Activated CD8-positive, alpha-beta T cell treated with anti-CD3 and anti-CD28 coated beads, Interleukin-2, amount 10 ng/mL, durations not matched to agents 7 days and 5 days (primary cell): ENCODE measurements around the gene LMF1. TPM values are rescaled to one million over a fixed set of nuclear protein-coding genes. Genes with fewer than 3 reads are reported as not detected.

Experiments used
- ATAC-seq: fragments of 150-1000 bp; cut with Tn5 transposase; one replicate; pipeline ENCODE4 v1.10.0; 2021; ENCODE audit warnings: moderate library complexity
- CTCF ChIA-PET: fragments of 350-600 bp; sonication (Branson Sonifier 250); formaldehyde crosslinking; loops from one replicate; lab custom pipeline; 2021; ENCODE audit warnings: antibody characterized with exemption; lab: Charles Lee
- POLR2A ChIA-PET: fragments of 350-600 bp; sonication (Branson Sonifier 250); formaldehyde crosslinking; loops from one replicate; lab custom pipeline; 2021; ENCODE audit warnings: antibody characterized with exemption; lab: Charles Lee
- DNase-seq: peaks from one replicate; pipeline ENCODE4 v3.0.0-alpha.2; 2020
- H3K27ac Mint-ChIP-seq: one replicate; pipeline ENCODE4 v1.8.0; 2021; ENCODE audit warnings: mild to moderate bottlenecking, mixed read lengths
- H3K27me3 Mint-ChIP-seq: one replicate; pipeline ENCODE4 v1.8.0; 2021; ENCODE audit warnings: low read depth, mixed read lengths
- H3K36me3 Mint-ChIP-seq: one replicate; pipeline ENCODE4 v1.8.0; 2021; ENCODE audit warnings: low read depth, mixed read lengths
- H3K4me1 Mint-ChIP-seq: one replicate; pipeline ENCODE4 v1.8.0; 2021; ENCODE audit warnings: low read depth, mixed read lengths
- H3K4me3 Mint-ChIP-seq: one replicate; pipeline ENCODE4 v1.8.0; 2021; ENCODE audit warnings: mild to moderate bottlenecking, mixed read lengths
- H3K9me3 Mint-ChIP-seq: one replicate; pipeline ENCODE4 v1.8.0; 2022; ENCODE audit warnings: mixed read lengths; ENCODE audit not compliant: insufficient read depth
- total RNA-seq, 2 experiments: library from RNA; stranded (reverse); gene quantifications; one replicate each; pipeline ENCODE4 v1.2.3, GENCODE V29; 2021

The LMF1 gene
- total RNA-seq, 2 experiments from 2014 or later, result 14.3 to 17.4 TPM

GRCh38 chr16:908526-909155 lies 62.1 kb downstream of the LMF1 start:
- DNase-seq, result no peak
- peaks cover 12% of the 10 kb centered on the region for H3K9me3 Mint-ChIP-seq
- no peak overlapping the region for H3K27ac Mint-ChIP-seq
- H3K27me3 Mint-ChIP-seq, result no peaks in the 10 kb centered on the region
- ATAC-seq, result no peak
- no peaks in the 10 kb centered on the region for H3K4me1 Mint-ChIP-seq
- H3K4me3 Mint-ChIP-seq, result no peak overlapping the region
- CTCF ChIA-PET, result no interaction called here
- H3K36me3 Mint-ChIP-seq, result peaks cover 6% of the 10 kb centered on the region
- POLR2A ChIA-PET, result no interaction called here

- Mint-ChIP-seq H3K36me3 (peaks cover 6% of the 10 kb centered on the region), H3K27ac (no peak overlapping the region), H3K4me1 (no peaks in the 10 kb centered on the region), H3K27me3 (no peaks in the 10 kb centered on the region), H3K9me3 (peaks cover 12% of the 10 kb centered on the region), H3K4me3 (no peak overlapping the region)
- ChIA-PET CTCF (no interaction called here), POLR2A (no interaction called here)
- ATAC-seq (no peak), DNase-seq (no peak)
These were observed 62.9 kb downstream of the LMF1 start for GRCh38 chr16:907842-908241.

GRCh38 chr16:907361-907760 lies 63.4 kb downstream of the LMF1 start:
- Mint-ChIP-seq H3K4me1 (no peaks in the 10 kb centered on the region), H3K27me3 (no peaks in the 10 kb centered on the region), H3K4me3 (no peak overlapping the region), H3K9me3 (peaks cover 12% of the 10 kb centered on the region), H3K27ac (no peak overlapping the region), H3K36me3 (peaks cover 6% of the 10 kb centered on the region)
- no peak for DNase-seq
- POLR2A ChIA-PET, result no interaction called here
- no peak for ATAC-seq
- CTCF ChIA-PET, result no interaction called here

GRCh38 chr16:906296-906695 lies 64.5 kb downstream of the LMF1 start:
- Mint-ChIP-seq H3K27me3 (no peaks in the 10 kb centered on the region), H3K36me3 (peaks cover 6% of the 10 kb centered on the region), H3K27ac (no peak overlapping the region), H3K9me3 (peaks cover 12% of the 10 kb centered on the region), H3K4me3 (no peak overlapping the region), H3K4me1 (no peaks in the 10 kb centered on the region)
- DNase-seq, result no peak
- POLR2A ChIA-PET, result no interaction called here
- ATAC-seq, result no peak
- CTCF ChIA-PET, result interaction anchor here (0.6 kb wide), 1 partner anchor 22 kb away, joined by 3 read pairs; no protein-coding TSS in a partner anchor

- no peak overlapping the region for H3K4me3 Mint-ChIP-seq
- H3K27ac Mint-ChIP-seq, result no peak overlapping the region
- CTCF ChIA-PET, result no interaction called here
- POLR2A ChIA-PET, result no interaction called here
- H3K36me3 Mint-ChIP-seq, result peaks cover 6% of the 10 kb centered on the region
- no peaks in the 10 kb centered on the region for H3K4me1 Mint-ChIP-seq
- peaks cover 12% of the 10 kb centered on the region for H3K9me3 Mint-ChIP-seq
- ATAC-seq (no peak), DNase-seq (no peak)
- no peaks in the 10 kb centered on the region for H3K27me3 Mint-ChIP-seq
These were observed 68.8 kb downstream of the LMF1 start for GRCh38 chr16:901715-902601.

GRCh38 chr16:901149-901548 lies 69.6 kb downstream of the LMF1 start:
- no peak for ATAC-seq
- no peaks in the 10 kb centered on the region for H3K4me1 Mint-ChIP-seq
- peaks cover 4% of the 10 kb centered on the region for H3K36me3 Mint-ChIP-seq
- no peak for DNase-seq
- ChIA-PET POLR2A (no interaction called here), CTCF (no interaction called here)
- peaks cover 8% of the 10 kb centered on the region for H3K9me3 Mint-ChIP-seq
- H3K27ac Mint-ChIP-seq, result no peak overlapping the region
- H3K4me3 Mint-ChIP-seq, result no peak overlapping the region
- no peaks in the 10 kb centered on the region for H3K27me3 Mint-ChIP-seq

GRCh38 chr16:900211-900610 lies 70.6 kb downstream of the LMF1 start:
- Mint-ChIP-seq H3K9me3 (peaks cover 2% of the 10 kb centered on the region), H3K4me1 (no peaks in the 10 kb centered on the region), H3K27me3 (no peaks in the 10 kb centered on the region), H3K4me3 (no peak overlapping the region), H3K27ac (no peak overlapping the region), H3K36me3 (peaks cover 3% of the 10 kb centered on the region)
- POLR2A ChIA-PET, result no interaction called here
- DNase-seq (no peak), ATAC-seq (no peak)
- CTCF ChIA-PET, result no interaction called here

GRCh38 chr16:899683-900060 lies 71.1 kb downstream of the LMF1 start:
- H3K36me3 Mint-ChIP-seq, result no peaks in the 10 kb centered on the region
- ChIA-PET CTCF (no interaction called here), POLR2A (no interaction called here)
- no peak overlapping the region for H3K4me3 Mint-ChIP-seq
- no peaks in the 10 kb centered on the region for H3K9me3 Mint-ChIP-seq
- no peak overlapping the region for H3K27ac Mint-ChIP-seq
- DNase-seq, result no peak
- no peaks in the 10 kb centered on the region for H3K4me1 Mint-ChIP-seq
- no peaks in the 10 kb centered on the region for H3K27me3 Mint-ChIP-seq
- ATAC-seq, result no peak

- Mint-ChIP-seq H3K27me3 (no peaks in the 10 kb centered on the region), H3K9me3 (no peaks in the 10 kb centered on the region), H3K27ac (no peak overlapping the region), H3K4me3 (no peak overlapping the region), H3K4me1 (no peaks in the 10 kb centered on the region), H3K36me3 (no peaks in the 10 kb centered on the region)
- ATAC-seq, result no peak
- DNase-seq, result no peak
- CTCF ChIA-PET, result no interaction called here
- POLR2A ChIA-PET, result no interaction called here
These were observed 71.8 kb downstream of the LMF1 start for GRCh38 chr16:898761-899682.

GRCh38 chr16:898216-898615 lies 72.6 kb downstream of the LMF1 start:
- no peak for DNase-seq
- no peak for ATAC-seq
- POLR2A ChIA-PET, result no interaction called here

GRCh38 chr16:897701-898100 lies 73.1 kb downstream of the LMF1 start:
- H3K27ac Mint-ChIP-seq, result no peak overlapping the region
- no peaks in the 10 kb centered on the region for H3K9me3 Mint-ChIP-seq
- no peaks in the 10 kb centered on the region for H3K4me1 Mint-ChIP-seq
- no peak overlapping the region for H3K4me3 Mint-ChIP-seq
- ATAC-seq (no peak), DNase-seq (no peak)
- no peaks in the 10 kb centered on the region for H3K36me3 Mint-ChIP-seq
- POLR2A ChIA-PET, result no interaction called here
- no peaks in the 10 kb centered on the region for H3K27me3 Mint-ChIP-seq
- CTCF ChIA-PET, result no interaction called here

More at GRCh38 chr16:898216-898615, 72.6 kb downstream of the LMF1 start:
- Mint-ChIP-seq H3K4me1 (no peaks in the 10 kb centered on the region), H3K9me3 (no peaks in the 10 kb centered on the region), H3K27ac (no peak overlapping the region), H3K36me3 (no peaks in the 10 kb centered on the region), H3K4me3 (no peak overlapping the region), H3K27me3 (no peaks in the 10 kb centered on the region)
- CTCF ChIA-PET, result no interaction called here

GRCh38 chr16:897200-897543 lies 73.6 kb downstream of the LMF1 start:
- POLR2A ChIA-PET, result no interaction called here
- CTCF ChIA-PET, result no interaction called here
- Mint-ChIP-seq H3K4me1 (no peaks in the 10 kb centered on the region), H3K27me3 (no peaks in the 10 kb centered on the region), H3K4me3 (no peak overlapping the region), H3K27ac (no peak overlapping the region), H3K36me3 (no peaks in the 10 kb centered on the region), H3K9me3 (no peaks in the 10 kb centered on the region)
- ATAC-seq (no peak), DNase-seq (no peak)
